Esophagus squamous epithelium (tissue), 4 donors: ENCODE measurements around the gene CD248.

Experiments
- POLR2A ChIP-seq, 4 donors: fragments of 450-650 bp; IDR thresholded peaks; one replicate each; pipeline ENCODE4 v1.6.1; 2017; ENCODE audit warnings: antibody characterized with exemption in 4 of 4, mild to moderate bottlenecking in 4 of 4, moderate library complexity in 3 of 4
- TF ChIP-seq, protein P1 (sequence below), 6 experiments: fragments of 450-650 bp in 4 of 6; fragments of 200-600 bp in 2 of 6; sonication (generic) in 2 of 6; IDR thresholded peaks; one replicate each; pipeline ENCODE4 v1.5.1; 2016 to 2019; ENCODE audit warnings: antibody characterized with exemption in 6 of 6, mild to moderate bottlenecking in 4 of 6, moderate library complexity in 4 of 6

- TF ChIP-seq, protein P1, sequence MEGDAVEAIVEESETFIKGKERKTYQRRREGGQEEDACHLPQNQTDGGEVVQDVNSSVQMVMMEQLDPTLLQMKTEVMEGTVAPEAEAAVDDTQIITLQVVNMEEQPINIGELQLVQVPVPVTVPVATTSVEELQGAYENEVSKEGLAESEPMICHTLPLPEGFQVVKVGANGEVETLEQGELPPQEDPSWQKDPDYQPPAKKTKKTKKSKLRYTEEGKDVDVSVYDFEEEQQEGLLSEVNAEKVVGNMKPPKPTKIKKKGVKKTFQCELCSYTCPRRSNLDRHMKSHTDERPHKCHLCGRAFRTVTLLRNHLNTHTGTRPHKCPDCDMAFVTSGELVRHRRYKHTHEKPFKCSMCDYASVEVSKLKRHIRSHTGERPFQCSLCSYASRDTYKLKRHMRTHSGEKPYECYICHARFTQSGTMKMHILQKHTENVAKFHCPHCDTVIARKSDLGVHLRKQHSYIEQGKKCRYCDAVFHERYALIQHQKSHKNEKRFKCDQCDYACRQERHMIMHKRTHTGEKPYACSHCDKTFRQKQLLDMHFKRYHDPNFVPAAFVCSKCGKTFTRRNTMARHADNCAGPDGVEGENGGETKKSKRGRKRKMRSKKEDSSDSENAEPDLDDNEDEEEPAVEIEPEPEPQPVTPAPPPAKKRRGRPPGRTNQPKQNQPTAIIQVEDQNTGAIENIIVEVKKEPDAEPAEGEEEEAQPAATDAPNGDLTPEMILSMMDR (IDR thresholded peaks at IDR 0.05): no peak
- no peak for TF ChIP-seq POLR2A (IDR thresholded peaks at IDR 0.05)
These were observed 2.7 kb downstream of the CD248 start for GRCh38 chr11:66314186-66314501.
